ENCODE measurements around the gene ECE2.

The ECE2 gene

DNA sequence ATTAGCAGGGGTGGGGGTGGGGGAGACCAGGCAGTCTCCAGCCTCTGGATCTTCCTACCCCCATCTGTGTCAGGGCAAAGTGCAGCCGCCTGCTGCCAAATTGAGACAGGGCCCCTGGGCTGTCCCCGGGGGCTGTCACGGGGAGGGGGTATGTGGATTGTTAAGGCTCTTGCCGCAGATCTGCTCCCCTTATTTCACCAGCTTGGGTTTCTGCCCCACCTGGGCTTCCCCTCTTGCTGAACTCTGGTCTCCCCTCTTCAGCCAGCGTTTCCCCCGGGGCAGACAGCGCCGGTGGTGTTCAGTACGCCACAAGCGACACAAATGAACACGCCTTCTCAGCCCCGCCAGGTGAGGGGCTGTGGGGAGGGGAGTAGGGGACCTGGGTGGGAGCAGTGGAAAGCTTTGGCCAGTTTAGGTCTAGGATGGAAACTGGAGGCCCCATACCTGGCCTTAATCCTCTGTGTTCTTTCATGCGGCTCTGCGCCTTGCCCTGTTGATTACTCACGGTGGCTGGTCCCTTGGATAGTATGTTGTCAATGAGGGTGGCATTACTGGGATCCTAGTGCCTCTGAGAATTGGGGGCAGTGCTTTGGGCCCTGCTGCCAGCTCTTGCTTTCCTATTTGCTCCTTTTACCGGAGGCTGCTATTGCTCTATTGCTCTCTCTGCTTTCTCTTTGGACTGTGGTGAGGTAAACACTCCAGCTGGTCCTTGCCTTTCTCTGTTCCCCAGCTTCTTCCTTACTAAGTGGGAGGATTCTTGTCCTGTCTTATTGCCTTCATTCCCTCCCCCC lies 40.2 kb downstream of the ECE2 start:
- no peak for DNase-seq

DNA sequence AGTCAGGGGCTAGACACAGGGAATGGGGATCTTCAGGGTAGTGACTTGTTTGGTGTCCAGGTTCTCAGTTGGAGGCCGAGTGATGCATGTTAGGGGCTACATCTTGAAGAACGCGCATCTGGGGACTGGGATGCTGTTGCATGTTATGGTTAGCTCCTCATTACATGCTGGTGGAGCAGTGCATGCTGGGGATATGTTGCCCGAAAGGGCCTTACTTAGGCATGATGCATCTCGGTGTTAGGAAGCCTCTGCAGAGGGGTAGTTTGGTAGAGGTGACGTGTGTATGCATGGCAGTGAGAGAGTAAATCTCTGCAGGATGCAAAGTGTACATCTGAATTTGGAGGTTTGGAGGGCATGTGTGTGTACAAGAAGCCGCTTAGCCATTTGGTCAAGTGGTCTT lies 41.0 kb downstream of the ECE2 start:
- no peak for DNase-seq

DNA sequence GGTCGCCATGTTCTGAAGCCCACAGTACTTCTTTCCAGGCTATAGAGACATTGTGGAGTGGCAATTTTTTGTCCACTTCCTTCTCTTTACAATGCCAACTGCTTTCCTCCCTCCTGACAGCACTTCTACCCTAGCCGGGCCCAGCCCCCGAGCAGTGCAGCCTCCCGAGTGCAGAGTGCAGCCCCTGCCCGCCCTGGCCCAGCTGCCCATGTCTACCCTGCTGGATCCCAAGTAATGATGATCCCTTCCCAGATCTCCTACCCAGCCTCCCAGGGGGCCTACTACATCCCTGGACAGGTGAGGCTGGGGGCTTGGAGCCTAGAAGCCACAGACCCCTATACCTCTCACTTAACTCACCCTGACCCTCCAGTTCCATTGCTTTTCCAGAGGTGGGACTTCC lies 41.4 kb downstream of the ECE2 start:
- no peak for DNase-seq

DNA sequence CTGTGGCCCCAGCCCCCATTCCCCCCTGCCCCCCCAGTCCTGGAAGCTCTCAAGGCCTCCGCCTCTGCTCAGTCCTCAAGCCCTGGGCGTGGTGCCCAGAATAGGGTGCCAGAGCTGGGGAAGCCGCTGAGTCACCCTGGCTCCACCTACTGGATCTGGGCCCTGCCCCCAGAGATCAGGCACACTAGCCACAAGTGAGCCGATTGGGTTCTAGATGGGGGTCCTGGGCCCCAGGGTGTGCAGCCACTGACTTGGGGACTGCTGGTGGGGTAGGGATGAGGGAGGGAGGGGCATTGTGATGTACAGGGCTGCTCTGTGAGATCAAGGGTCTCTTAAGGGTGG lies 44.3 kb downstream of the ECE2 start:
- peak; percentile 87 for DNase-seq

DNA sequence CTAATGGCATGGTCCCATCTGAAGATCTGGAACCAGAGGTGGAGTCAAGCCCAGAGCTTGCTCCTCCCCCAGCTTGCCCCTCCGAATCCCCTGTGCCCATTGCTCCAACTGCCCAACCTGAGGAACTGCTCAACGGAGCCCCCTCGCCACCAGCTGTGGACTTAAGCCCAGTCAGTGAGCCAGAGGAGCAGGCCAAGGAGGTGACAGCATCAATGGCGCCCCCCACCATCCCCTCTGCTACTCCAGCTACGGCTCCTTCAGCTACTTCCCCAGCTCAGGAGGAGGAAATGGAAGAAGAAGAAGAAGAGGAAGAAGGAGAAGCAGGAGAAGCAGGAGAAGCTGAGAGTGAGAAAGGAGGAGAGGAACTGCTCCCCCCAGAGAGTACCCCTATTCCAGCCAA lies 45.8 kb downstream of the ECE2 start:
- no peak for DNase-seq

DNA sequence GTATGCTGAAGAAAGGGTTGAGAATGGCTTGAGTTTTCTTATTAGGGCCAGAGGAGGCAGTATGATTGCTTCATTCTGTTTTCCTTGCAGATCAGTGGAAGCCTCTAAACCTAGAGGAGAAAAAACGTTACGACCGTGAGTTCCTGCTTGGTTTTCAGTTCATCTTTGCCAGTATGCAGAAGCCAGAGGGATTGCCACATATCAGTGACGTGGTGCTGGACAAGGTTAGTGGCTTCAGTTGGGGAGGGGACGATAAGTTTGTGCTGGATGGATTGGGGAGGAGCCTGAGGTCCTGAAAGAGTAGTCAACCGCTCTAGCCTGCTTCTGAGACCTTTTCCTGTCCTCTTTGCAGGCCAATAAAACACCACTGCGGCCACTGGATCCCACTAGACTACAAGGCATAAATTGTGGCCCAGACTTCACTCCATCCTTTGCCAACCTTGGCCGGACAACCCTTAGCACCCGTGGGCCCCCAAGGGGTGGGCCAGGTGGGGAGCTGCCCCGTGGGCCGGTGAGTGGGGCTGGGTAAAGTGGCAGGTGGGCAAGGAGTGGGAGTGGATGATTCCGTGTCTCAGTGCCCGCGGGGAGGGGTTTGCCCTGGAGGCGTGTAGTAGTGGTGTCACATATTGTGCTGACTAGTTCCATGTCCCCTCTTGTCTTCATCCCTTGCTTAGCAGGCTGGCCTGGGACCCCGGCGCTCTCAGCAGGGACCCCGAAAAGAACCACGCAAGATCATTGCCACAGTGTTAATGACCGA lies 47.1 kb downstream of the ECE2 start:
- DNase-seq = peak; percentile 75

DNA sequence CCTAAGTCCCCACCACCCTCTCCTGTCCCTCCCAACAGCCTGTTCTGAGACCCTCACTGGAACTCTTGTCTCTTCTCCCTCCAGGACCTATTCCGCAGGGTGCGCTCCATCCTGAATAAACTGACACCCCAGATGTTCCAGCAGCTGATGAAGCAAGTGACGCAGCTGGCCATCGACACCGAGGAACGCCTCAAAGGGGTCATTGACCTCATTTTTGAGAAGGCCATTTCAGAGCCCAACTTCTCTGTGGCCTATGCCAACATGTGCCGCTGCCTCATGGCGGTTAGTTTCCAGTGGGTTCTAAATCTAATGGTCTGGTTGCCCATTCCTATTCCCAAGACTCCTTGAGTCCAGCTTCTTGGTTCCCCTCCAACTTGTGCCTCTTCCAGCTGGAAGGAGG lies 47.9 kb downstream of the ECE2 start:
- no peak for DNase-seq

DNA sequence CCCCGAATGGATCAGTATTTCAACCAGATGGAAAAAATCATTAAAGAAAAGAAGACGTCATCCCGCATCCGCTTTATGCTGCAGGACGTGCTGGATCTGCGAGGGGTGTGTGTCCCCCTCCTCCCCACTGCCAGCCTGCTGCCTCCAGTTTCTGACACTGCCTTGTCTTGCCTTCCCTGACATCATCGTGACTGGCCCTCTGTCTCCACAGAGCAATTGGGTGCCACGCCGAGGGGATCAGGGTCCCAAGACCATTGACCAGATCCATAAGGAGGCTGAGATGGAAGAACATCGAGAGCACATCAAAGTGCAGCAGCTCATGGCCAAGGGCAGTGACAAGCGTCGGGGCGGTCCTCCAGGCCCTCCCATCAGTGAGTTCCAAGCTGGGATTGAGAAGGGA lies 49.4 kb downstream of the ECE2 start:
- no peak for DNase-seq

DNA sequence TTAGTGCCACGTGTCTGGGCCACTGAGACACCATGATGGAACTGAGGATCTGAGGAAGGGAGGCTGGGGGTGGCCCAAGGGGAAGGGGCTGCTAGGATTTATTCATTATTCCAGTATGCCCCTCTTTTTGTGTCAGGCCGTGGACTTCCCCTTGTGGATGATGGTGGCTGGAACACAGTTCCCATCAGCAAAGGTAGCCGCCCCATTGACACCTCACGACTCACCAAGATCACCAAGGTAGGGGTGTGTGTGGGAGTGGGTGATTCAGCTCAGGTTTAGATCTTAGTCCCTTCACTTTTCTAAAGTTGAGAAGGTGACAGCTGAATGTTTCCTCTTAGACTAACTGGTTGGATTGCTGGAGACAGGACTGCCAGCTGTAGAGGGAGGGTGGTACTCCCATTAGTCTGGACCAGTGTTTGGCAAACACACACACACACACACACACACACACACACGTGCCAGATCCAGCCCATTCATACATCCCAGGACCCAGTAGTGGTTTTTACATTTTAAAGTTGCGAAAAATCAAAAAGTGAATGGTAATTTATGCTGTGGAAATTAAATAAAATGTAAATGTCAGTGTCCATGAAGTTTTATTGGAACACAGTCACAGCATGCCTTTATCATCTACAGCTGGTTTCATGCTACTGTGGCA lies 50.0 kb downstream of the ECE2 start:
- DNase-seq = no peak

DNA sequence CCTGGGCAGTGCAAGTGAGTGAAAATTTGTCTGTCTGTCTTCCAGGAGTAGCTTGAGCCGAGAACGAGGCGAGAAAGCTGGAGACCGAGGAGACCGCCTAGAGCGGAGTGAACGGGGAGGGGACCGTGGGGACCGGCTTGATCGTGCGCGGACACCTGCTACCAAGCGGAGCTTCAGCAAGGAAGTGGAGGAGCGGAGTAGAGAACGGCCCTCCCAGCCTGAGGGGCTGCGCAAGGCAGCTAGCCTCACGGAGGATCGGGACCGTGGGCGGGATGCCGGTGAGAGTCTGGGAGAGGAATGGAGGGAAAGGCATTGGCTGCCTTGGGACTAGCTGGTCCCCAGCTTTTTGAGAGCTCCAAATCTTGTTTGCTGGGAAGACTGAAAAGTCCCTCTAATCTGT lies 51.3 kb downstream of the ECE2 start:
- no peak for DNase-seq

DNA sequence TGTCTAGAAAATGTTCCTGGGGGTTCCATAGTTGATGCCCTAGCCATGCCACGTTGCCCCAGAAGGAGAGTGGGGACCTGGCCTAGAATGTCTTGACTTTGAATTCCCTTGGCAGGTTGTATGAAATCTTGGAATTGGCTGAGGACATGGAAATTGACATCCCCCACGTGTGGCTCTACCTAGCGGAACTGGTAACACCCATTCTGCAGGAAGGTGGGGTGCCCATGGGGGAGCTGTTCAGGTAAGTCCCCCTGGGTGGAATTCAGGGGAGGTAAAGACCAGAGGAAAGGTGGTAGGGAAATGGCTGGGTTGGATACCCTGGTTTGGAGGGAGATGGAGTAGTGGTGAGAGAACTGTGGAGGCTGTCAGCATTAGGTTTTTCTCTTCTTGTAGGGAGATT lies 52.7 kb downstream of the ECE2 start:
- no peak for DNase-seq

DNA sequence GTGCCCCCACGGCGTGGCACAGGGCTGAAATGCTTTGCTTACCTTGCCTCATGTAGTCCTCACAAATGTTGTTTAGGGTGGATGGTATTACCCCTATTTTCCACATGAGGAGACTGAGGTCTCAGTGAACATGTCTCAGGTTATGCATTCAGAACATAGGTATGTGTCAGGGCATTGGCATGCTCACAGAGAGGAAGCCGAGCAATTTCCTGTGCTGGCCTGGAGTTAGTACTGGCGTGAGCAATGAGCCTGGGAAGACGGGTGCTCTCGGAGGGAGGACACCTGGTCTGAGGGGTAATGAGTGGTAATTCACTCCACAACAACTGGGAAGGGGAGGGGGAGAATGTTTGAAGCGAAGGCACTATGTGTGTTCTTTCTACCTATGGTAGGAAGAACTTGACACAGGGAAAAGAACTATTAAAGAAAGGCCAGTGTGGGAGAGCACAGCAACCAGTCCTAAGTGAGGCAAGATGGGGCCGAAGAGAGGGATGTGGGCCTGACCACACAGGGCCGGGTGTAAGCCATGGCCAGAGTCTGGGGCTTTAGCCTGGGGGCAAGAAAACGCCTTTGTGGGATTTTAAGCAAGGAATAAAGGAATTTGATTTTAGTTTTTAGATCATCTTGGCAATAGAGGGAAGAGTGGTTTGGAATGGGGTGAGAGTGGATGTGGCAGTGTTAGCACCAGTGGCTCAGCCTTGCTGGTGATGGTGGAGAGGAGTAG lies 56.7 kb downstream of the ECE2 start:
- DNase-seq = no peak

DNA sequence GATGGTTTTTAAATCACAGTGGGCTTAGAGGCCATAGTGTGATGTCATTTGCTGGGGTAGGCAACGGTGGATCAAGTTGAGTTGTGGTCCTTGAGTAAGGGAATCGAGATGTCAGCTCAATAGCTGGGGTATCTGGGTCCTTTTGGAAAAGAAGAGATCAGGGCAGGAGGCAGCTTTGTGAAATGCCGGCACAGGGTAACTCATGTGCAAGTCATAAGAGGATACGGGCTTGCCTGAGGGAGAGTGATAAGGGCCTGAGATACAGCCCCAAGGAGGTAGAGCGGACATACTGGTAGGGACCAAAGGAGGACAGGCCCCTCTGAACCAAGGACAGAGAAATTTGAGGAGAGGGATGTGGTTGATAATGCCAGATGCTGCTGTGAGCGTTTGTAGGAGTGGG lies 57.4 kb downstream of the ECE2 start:
- no peak for DNase-seq

DNA sequence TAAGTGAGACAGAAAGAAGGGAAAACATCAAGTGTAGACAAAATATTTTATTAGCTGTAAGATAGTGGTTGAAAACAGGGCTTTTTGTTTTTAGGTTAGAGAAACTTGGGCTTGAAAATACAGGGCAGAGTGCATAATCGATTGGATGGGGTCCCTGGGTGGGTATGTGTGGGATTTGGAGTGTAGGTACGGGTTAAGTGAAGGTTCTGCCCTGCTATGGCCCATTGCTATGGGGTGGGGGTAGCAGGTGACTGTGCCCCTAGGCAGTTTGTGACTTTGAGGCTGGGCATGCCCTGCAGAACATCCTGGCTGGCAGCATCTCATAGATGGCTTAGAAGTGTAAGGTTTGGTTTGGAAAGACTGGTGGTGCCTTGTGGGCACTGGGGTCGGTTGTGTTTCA lies 57.9 kb downstream of the ECE2 start:
- no peak for DNase-seq

DNA sequence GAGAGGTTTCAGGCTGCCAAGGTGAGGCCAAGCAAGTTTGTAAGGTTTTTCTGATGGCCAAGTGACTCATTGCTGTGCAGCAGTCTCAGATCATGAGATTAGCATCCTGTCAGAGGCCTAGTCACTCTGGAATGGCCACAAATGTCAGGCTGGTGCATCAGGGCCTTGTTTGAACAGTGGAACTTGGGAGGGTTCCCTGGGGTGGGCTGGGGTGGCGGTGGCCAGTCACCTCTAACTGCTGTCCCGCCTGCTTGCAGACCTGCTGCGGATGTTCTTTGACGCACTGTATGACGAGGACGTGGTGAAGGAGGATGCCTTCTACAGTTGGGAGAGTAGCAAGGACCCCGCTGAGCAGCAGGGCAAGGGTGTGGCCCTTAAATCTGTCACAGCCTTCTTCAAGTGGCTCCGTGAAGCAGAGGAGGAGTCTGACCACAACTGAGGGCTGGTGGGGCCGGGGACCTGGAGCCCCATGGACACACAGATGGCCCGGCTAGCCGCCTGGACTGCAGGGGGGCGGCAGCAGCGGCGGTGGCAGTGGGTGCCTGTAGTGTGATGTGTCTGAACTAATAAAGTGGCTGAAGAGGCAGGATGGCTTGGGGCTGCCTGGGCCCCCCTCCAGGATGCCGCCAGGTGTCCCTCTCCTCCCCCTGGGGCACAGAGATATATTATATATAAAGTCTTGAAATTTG lies 58.8 kb downstream of the ECE2 start:
- peak; percentile 39 for DNase-seq

DNA sequence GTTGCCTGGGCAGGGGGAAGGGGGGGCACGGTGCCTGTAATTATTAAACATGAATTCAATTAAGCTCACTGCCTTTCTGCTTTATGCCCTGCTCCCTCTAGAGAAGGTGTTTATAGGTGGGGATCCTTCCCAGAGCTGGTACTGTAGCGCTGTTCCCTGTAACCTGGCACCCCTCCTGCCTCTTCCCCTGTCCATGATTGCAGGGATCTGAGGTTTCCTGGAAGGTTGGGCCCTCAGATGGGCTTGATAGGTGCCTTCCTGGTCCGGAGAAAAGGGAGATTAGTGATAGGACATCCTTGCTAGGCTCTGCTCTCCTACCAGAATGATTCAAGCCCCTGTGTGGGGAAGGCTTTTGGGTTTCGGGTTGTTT lies 59.5 kb downstream of the ECE2 start:
- no peak for DNase-seq

DNA sequence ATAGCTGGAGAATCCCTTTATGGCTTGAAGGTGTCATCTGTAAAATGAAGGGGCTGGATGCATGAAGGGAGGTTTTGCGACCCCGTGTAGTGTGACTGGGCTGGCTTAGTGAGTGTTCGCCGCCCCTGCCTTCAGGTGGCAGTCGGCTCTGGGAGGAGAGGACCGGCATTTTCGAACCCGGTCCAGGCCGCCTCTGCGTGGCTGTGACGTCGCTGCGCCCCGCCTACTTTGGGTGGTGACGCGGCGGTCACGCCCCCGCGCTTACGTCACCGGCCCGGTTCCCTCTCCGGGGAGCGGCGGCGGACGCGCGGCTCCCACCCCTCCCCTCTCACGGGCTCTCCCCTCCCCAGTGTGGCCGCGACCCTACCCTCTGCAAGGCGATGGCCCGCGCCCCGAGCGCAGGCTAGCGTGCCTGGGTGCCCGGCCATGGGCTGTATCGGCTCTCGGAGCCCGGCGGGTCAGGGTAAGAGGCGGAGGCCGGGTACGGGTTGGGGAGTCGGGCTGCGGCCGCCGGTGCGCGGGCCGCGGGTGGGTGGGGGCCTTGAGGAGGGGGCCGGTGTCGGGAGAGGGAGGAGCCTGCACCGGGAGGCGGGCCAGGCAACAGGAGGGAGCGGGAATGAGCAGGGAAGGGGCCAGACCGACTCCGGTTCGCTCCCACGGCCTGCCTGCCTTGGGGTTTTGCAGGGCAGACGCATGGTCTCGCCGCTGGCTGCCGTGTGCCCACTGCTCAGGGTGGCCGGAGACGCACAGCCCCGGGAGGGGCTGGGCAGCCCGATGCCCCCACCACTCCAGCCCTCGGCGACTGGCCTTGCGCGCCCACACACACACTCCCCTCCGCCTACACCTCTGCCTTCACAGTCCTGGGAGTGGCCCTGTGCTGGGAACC lies 60.1 kb downstream of the ECE2 start:
- peak; percentile 87 for DNase-seq

DNA sequence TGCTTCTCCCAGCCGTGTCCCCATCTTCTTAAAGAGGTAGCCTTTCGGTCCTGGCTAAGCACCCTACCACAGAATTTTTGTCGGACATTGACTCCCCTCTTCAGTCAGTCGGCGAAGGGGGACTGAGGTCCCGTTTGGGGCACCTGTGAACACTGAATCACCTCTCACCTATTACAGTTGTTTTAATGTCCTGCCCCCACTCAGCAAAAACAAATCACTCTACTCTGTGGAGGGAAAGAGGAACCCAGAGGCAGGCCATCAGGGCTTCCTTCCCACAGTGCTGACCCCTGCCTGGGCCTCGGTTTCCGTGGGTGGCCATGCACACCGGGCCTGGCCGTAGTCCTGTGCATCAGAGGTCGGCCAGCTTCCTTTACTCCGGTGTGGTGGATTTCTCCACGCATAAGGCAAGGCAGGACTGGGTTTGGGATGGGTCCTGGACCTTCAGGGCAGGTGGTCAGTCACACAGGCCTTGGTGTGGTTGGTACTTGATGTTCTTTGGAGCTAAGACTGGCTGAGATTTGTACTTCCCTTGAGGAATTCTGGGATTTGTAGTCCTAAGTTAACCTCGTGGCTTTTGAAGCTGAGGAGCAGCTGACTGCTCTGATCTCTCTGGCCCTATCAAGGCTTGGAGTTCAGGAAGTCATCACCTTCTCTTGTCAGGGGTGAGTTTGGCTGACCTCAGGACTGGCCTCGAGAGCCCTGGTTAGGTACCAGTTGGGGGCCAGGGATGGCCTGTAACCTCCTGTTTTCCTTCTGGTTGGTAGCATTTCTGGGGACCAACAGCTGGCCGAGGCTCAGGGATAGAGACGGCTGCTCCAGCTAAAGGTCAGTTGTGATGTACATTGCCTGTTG lies 61.0 kb downstream of the ECE2 start:
- peak; percentile 52 for DNase-seq

DNA sequence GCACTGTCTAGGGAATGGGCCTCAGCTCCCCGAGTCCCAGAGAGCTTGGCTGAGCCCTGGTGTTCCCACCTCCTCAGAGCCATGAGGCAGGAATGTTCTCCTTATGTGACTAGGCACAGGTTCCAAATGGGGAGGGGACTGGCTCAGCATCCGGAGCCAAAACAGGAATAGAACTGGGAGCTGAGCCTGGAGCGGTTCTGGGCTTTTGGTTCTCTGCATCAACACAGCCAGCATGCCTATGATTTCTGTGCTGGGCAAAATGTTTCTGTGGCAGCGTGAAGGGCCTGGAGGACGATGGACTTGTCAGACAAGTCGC lies 61.5 kb downstream of the ECE2 start, which contains the start of gene FAM131A:
Gene FAM131A, plus strand, starts transcription at position 202 of the 316 bp plus-strand sequence. Its CDS starts 31 bp downstream, at position 233.
- no peak for DNase-seq

DNA sequence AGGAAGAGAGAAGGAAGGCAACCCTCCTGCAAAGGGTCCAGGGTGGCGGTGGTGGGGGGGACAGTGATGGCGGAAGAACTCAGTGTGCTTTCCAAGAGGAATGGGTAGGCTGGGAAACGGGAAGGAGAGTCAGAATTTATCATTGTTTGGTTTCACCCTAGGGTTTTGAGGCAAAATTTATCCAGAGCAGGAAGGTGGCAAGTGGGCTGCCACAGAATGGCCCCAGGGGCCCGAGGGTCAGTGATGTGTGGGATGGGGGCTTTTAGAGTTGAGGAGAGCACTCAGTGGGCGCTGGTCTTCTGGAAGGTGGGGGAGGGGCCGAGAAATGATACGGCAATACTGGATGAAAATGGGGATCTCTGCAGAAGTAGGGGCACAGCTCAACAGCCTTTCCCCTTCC lies 62.2 kb downstream of the ECE2 start:
- DNase-seq = no peak

DNA sequence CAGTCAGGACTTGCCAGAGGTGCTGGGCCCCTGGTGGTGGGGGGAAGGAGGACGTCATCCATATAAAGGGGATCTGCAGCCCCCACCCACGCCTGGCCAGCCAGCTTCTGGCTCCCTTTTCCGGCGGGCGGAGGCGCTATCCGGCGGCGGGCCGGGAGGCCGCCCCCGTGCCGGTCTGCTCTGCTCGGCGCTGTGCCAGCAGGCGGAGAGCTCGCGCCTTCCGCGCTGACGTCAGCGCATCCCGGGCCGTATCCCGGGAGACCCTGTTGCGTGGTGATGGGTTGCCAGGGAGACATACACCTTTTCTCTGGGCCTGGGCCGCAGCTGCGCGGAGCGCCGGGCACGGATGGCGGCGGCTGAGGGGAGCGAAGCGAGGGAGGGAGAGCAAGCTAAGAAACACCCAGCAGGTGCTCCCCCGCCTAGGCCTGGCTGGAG lies 62.7 kb downstream of the ECE2 start:
- DNase-seq = no peak
